Measurements from ENCODE around the gene GFPT1. TPM values are rescaled to one million over a fixed set of nuclear protein-coding genes. Genes with fewer than 3 reads are reported as not detected.

Gene GFPT1
- total and polyA plus RNA-seq, 2 donors (not counting 1 experiment from before 2014, with no cell fraction given), result 39.1 to 53.0 TPM

GRCh38 chr2:69291721-69292120 is 95.3 kb downstream of the GFPT1 start:
- Histone ChIP-seq H3K27ac (ENCODE audit: insufficient read depth, low read length) (no peak overlapping the region), H3K4me3 (replicated peaks in 1 of 4; ENCODE audit: control extremely low read depth in 1 of 4, insufficient read depth in 1 of 4, low read depth in 3 of 4, low read length in 4 of 4) (no peak overlapping the region), H2AFZ (ENCODE audit: low read length) (no peak overlapping the region), H3K9ac (ENCODE audit: insufficient read depth, low read length) (no peak overlapping the region), H3K4me1 (ENCODE audit: control insufficient read depth, extremely low read depth, insufficient read depth, low read length) (peaks cover 3% of the 10 kb centered on the region), H3K79me2 (ENCODE audit: control insufficient read depth, insufficient read depth, low read length) (no peaks in the 10 kb centered on the region), H3K4me2 (ENCODE audit: extremely low read depth, insufficient read depth, low read length) (no peak overlapping the region), H3K27me3 (ENCODE audit: control insufficient read depth, insufficient read depth, low read length) (no peaks in the 10 kb centered on the region), H4K20me1 (ENCODE audit: control insufficient read depth, extremely low read depth, insufficient read depth, low read length) (no peaks in the 10 kb centered on the region), H3K36me3 (ENCODE audit: control insufficient read depth, insufficient read depth, low read length) (no peaks in the 10 kb centered on the region), H3K9me3 (ENCODE audit: control insufficient read depth, insufficient read depth, low read depth, low read length) (no peaks in the 10 kb centered on the region)
- TF ChIP-seq EZH2 (IDR thresholded peaks at IDR 0.05; ENCODE audit: low read length, missing control alignments) (no peak), CTCF (conservative IDR thresholded peaks at IDR 0.05 in 1 of 2, IDR thresholded peaks at IDR 0.05 in 1 of 2; ENCODE audit: low read depth in 1 of 2, low read length in 2 of 2) (no peak)
- DNase-seq (ENCODE audit: low read depth in 2 of 2), result no peak

GRCh38 chr2:69291004-69291650 is 95.9 kb downstream of the GFPT1 start:
- Histone ChIP-seq H2AFZ (ENCODE audit: low read length) (no peak overlapping the region), H4K20me1 (ENCODE audit: control insufficient read depth, extremely low read depth, insufficient read depth, low read length) (no peaks in the 10 kb centered on the region), H3K4me1 (ENCODE audit: control insufficient read depth, extremely low read depth, insufficient read depth, low read length) (peaks cover 3% of the 10 kb centered on the region), H3K9me3 (ENCODE audit: control insufficient read depth, insufficient read depth, low read depth, low read length) (no peaks in the 10 kb centered on the region), H3K27ac (ENCODE audit: insufficient read depth, low read length) (no peak overlapping the region), H3K36me3 (ENCODE audit: control insufficient read depth, insufficient read depth, low read length) (no peaks in the 10 kb centered on the region), H3K4me3 (replicated peaks in 1 of 4; ENCODE audit: control extremely low read depth in 1 of 4, insufficient read depth in 1 of 4, low read depth in 3 of 4, low read length in 4 of 4) (no peak overlapping the region), H3K9ac (ENCODE audit: insufficient read depth, low read length) (no peak overlapping the region), H3K79me2 (ENCODE audit: control insufficient read depth, insufficient read depth, low read length) (no peaks in the 10 kb centered on the region), H3K27me3 (ENCODE audit: control insufficient read depth, insufficient read depth, low read length) (no peaks in the 10 kb centered on the region), H3K4me2 (ENCODE audit: extremely low read depth, insufficient read depth, low read length) (no peak overlapping the region)
- no peak for TF ChIP-seq CTCF (conservative IDR thresholded peaks at IDR 0.05 in 1 of 2, IDR thresholded peaks at IDR 0.05 in 1 of 2; ENCODE audit: low read depth in 1 of 2, low read length in 2 of 2)
- DNase-seq (ENCODE audit: low read depth in 2 of 2), result peak; percentile 54 to 89

- Histone ChIP-seq H3K79me2 (ENCODE audit: control insufficient read depth, insufficient read depth, low read length) (no peaks in the 10 kb centered on the region), H4K20me1 (ENCODE audit: control insufficient read depth, extremely low read depth, insufficient read depth, low read length) (no peaks in the 10 kb centered on the region), H3K4me2 (ENCODE audit: extremely low read depth, insufficient read depth, low read length) (no peak overlapping the region), H3K9me3 (ENCODE audit: control insufficient read depth, insufficient read depth, low read depth, low read length) (no peaks in the 10 kb centered on the region), H2AFZ (ENCODE audit: low read length) (no peak overlapping the region), H3K27me3 (ENCODE audit: control insufficient read depth, insufficient read depth, low read length) (no peaks in the 10 kb centered on the region), H3K36me3 (ENCODE audit: control insufficient read depth, insufficient read depth, low read length) (no peaks in the 10 kb centered on the region), H3K9ac (ENCODE audit: insufficient read depth, low read length) (no peak overlapping the region), H3K4me1 (ENCODE audit: control insufficient read depth, extremely low read depth, insufficient read depth, low read length) (peaks cover 3% of the 10 kb centered on the region), H3K4me3 (replicated peaks in 1 of 4; ENCODE audit: control extremely low read depth in 1 of 4, insufficient read depth in 1 of 4, low read depth in 3 of 4, low read length in 4 of 4) (no peak overlapping the region), H3K27ac (ENCODE audit: insufficient read depth, low read length) (no peak overlapping the region)
- TF ChIP-seq CTCF (conservative IDR thresholded peaks at IDR 0.05 in 1 of 2, IDR thresholded peaks at IDR 0.05 in 1 of 2; ENCODE audit: low read depth in 1 of 2, low read length in 2 of 2) (no peak), EZH2 (IDR thresholded peaks at IDR 0.05; ENCODE audit: low read length, missing control alignments) (no peak)
- no peak for DNase-seq (ENCODE audit: low read depth in 2 of 2)
Observed at GRCh38 chr2:69288429-69288828, 98.6 kb downstream of the GFPT1 start.

Data from fibroblast of lung (primary cell).